Upper lobe of left lung (tissue), 4 donors: ENCODE results near the gene PTPRD.

Experiments
- CTCF ChIP-seq, 6 experiments: fragments of 450-650 bp in 4 of 6; fragments of 200-600 bp in 2 of 6; sonication (generic) in 2 of 6; IDR thresholded peaks; one replicate each; pipeline ENCODE4 v1.5.1; 2016 to 2019; ENCODE audit warnings: antibody characterized with exemption in 6 of 6
- POLR2A ChIP-seq, 4 donors: fragments of 450-650 bp; IDR thresholded peaks; one replicate each; pipeline ENCODE4 v1.5.1; 2016 to 2017; ENCODE audit warnings: antibody characterized with exemption in 4 of 4, mild to moderate bottlenecking in 2 of 4
- POLR2AphosphoS5 ChIP-seq, 2 donors: sonication (generic); formaldehyde crosslinking; IDR thresholded peaks; one replicate each; pipeline ENCODE4 v1.5.1; 2017; ENCODE audit warnings: antibody characterized with exemption in 2 of 2

GRCh38 chr9:9078301-9078700 is 1534.5 kb downstream of the PTPRD start:
- no peak for TF ChIP-seq CTCF (IDR thresholded peaks at IDR 0.05)
- no peak for TF ChIP-seq POLR2AphosphoS5 (IDR thresholded peaks at IDR 0.05)
- TF ChIP-seq POLR2A (IDR thresholded peaks at IDR 0.05), result no peak
